Ectodermal cell (in vitro differentiated cells): ENCODE measurements around the gene ATP2B3. TPM values are rescaled to one million over a fixed set of nuclear protein-coding genes. Genes with fewer than 3 reads are reported as not detected.

ENCODE experiments used
- H3K27ac ChIP-seq: 2 replicates; pipeline ENCODE4 v1.7.0; 2013; ENCODE audit warnings: mild to moderate bottlenecking, low read depth, low read length; ENCODE audit not compliant: insufficient read depth, poor library complexity, severe bottlenecking
- H3K27me3 ChIP-seq: 2 replicates; pipeline ENCODE4 v1.7.0; 2013; ENCODE audit warnings: mild to moderate bottlenecking, low read length; ENCODE audit not compliant: insufficient read depth, control insufficient read depth, poor library complexity, severe bottlenecking
- H3K36me3 ChIP-seq: one replicate; pipeline ENCODE4 v1.7.0; 2013; ENCODE audit warnings: low read length; ENCODE audit not compliant: control insufficient read depth, insufficient read depth
- H3K4me1 ChIP-seq: one replicate; pipeline ENCODE4 v1.7.0; 2013; ENCODE audit warnings: low read length; ENCODE audit not compliant: control insufficient read depth, insufficient read depth
- H3K4me3 ChIP-seq: 2 replicates; pipeline ENCODE4 v1.7.0; 2013; ENCODE audit warnings: low read depth, low read length, control low read depth; ENCODE audit not compliant: insufficient read depth
- H3K9me3 ChIP-seq: 2 replicates; pipeline ENCODE4 v1.7.0; 2013; ENCODE audit warnings: mild to moderate bottlenecking, low read length, moderate library complexity; ENCODE audit not compliant: control insufficient read depth
- WGBS, 2 experiments: methylation state at CpG; one replicate each; pipeline ENCODE4 v1.1.7; 2013; ENCODE audit warnings: missing lambda C conversion rate in 2 of 2; 5-methylcytosine and 5-hydroxymethylcytosine counted together
- polyA plus RNA-seq, 4 experiments: library from polyadenylated mRNA; stranded (reverse); fragments of 50-300 nt; gene quantifications; one replicate each; pipeline ENCODE4 v1.2.3, GENCODE V29; 2013

The ATP2B3 gene
- 0.09 TPM for polyA plus RNA-seq (2013, experiment 1 of 4)
- 0.07 TPM for polyA plus RNA-seq (2013, experiment 2 of 4)
- 0.16 TPM for polyA plus RNA-seq (2013, experiment 3 of 4)
- polyA plus RNA-seq (2013, experiment 4 of 4), result 0.20 TPM

DNA sequence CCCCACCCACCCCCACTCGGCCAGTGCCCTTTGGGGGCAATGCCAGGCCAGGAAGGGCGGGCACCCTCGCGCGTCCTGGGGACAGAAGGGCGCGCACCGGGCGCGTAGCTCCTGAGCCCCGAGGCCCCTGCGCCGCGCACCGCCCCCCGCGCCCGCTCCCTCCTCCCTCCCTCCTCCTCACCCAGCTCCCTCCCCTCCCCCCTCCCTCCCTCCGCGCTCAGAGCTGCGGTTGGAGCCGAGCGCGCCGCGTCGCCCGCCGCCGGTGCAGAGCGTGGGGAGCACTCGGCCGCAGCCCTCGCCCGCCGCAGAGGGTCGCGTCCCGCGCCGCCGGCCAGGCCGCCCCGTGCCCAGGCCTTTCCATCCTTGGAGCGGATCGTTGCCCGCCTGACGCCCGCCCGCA lies at the start of gene ATP2B3:
Gene ATP2B3 (plus strand): TSS at position 220 of the 400 bp plus-strand sequence. CDS start 18,606 bp downstream, outside the sequence.
- Histone ChIP-seq H3K36me3 (no peaks in the 10 kb centered on the region), H3K4me3 (no peak within 1 kb of the TSS), H3K9me3 (no peaks in the 10 kb centered on the region), H3K27me3 (peaks cover 46% of the 10 kb centered on the region), H3K27ac (no peak within 1 kb of the TSS), H3K4me1 (no peaks in the 10 kb centered on the region)
- WGBS, 2 experiments, result 1% methylated on average over 41 to 44 of the region's 50 CpGs

DNA sequence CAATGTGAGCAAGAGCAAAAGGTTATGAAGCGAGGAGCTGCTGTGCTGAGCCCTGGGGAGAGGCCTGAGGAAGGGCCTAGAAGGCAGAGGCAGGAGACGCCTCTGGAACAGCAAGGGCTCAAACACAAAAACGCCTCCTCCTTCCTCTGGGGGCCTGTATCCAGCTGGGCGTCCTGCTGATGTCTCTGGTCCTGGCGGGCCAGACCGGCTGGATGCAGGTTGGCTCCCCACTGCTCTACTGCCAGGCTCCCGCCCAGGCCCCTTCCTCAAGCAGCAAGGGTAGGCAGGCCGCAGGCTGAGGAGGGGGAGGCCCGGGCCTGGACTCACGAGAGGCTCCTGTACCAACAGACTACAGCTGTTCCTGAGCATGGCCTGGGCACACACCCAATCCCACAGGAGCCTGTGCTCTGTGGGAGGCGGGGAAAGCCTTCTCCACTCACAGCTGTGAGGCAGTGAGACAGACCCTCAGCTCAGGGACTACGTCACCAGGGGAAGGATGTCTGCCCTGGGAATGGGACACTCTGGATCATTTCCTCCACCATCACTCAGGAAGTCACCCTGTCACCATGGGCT lies 49.3 kb upstream of the ATP2B3 start:
- H3K27ac ChIP-seq, result no peak overlapping the region
- no peaks in the 10 kb centered on the region for H3K36me3 ChIP-seq
- 91 to 94% methylated on average over 12 of the region's 12 CpGs for WGBS, 2 experiments
- no peaks in the 10 kb centered on the region for H3K27me3 ChIP-seq
- H3K9me3 ChIP-seq, result no peaks in the 10 kb centered on the region
- no peak overlapping the region for H3K4me3 ChIP-seq
- H3K4me1 ChIP-seq, result peaks cover 4% of the 10 kb centered on the region

DNA sequence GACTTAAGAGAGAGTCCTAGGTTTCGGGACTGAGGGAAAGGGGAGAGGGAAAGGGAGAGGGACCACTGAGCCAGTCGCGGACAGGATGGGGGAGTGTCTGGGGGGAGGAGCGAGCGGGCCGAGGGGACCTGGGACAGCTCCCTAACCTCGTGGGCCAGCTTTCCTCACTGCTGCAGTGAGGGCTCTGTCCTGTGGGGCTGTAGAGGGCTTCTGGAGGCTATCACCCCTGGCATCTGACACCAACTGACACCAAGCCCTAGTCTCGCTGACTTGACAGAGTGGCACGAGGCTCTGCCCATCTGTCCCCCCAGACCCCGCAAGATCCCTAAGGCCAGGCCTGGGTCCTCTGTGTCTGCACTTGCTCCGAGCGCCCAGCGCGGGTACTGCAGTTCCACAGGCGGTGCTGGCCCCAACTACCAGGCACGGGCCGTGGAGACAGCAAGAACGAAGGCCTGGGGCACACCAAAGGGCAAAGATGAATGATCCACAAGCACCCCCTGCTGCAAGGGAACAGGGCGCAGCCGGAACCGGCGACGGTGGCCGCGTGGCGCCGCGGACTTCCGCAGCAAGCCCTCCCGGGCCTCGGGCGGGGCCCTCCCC lies 47.5 kb upstream of the ATP2B3 start:
- H3K9me3 ChIP-seq, result no peaks in the 10 kb centered on the region
- no peak overlapping the region for H3K27ac ChIP-seq
- peak overlapping the region; percentile 74 for H3K4me3 ChIP-seq
- 0% methylated on average over 32 of the region's 32 CpGs for WGBS, 2 experiments
- H3K4me1 ChIP-seq, result peaks cover 4% of the 10 kb centered on the region
- H3K36me3 ChIP-seq, result no peaks in the 10 kb centered on the region
- H3K27me3 ChIP-seq, result peaks cover 2% of the 10 kb centered on the region

DNA sequence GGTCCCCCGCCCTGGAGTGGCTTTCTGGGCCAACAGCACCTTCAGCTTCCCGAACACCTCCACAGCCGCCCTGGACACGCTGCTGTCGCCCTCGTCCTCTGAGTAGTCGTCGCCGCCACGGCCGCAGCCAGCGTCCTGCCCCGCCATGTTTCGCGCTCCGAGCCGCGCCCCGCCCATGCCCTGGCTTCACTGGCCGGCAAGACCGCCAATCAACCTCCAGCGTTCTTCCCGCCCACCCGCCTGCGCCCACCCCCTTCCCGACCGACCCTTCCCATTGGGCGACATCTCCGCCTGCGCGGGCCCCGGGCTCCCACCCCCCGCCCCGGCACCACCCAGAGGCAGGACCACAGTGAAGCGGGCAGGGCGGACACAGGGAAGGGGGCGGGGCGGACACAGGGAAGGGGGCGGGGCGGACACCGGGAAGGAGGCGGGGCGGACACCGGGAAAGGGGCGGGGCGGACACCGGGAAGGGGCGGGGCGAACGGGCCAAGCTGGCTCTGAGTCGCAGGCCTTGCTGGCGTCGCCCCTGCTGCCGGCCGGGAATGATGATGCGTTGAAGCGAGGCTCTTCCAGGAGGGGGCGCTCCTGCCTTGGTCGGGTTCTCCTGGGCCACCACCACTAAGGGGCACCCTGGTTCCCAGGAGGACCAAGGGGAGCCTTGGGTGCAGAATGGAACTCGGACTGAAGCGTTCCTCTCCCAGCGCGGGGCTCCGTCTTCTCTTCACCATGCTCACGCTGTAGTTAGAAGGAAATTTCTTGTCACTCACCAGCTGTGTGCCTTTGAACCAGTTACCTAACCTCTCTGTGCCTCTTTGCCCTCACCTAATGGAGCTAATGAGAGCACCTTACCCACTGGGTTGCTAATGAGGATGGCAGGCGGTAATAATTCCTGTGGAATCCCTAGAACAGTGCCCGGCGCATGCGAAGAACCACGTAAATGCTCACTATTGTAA lies 46.8 kb upstream of the ATP2B3 start, which contains the start of gene HAUS7:
Gene HAUS7 (minus strand): TSS at position 166 of the 953 bp plus-strand sequence. CDS start 19 bp downstream, at position 147.
- Histone ChIP-seq H3K36me3 (no peaks in the 10 kb centered on the region), H3K4me3 (peak within 1 kb of the TSS; percentile 74), H3K4me1 (peaks cover 4% of the 10 kb centered on the region), H3K27ac (no peak within 1 kb of the TSS), H3K27me3 (peaks cover 9% of the 10 kb centered on the region), H3K9me3 (no peaks in the 10 kb centered on the region)
- 6% methylated on average over 59 to 68 of the region's 70 CpGs for WGBS, 2 experiments

DNA sequence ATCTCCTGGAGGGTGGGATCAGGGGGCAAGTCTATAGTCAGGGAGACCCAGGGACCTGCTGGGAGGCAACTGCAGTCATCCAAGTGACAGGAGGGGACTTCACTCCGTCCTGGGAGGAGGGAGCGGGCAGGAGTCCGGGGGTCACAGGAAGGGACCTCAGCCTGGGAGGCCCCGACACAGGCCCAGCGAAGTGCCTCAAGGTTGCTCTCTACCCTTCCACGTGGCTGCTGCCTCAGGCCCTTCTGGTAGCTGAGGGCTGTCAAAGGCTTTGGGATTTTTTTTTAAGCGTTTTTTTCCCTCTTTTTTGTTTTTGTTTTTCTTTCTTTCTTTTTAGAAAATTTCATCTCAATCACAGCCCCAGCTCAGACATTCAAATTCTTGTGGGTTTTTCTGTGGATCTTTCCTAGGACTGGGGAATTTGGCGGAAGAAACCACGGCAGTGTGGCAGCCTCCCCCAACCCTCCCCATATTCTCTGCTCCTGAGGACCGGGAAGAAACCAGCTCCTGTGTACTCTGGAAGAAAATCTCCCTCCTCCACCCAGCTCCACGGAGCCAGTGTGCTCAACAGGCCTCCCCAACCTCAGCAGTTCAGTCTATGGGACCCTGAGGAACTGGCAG lies 45.7 kb upstream of the ATP2B3 start:
- Histone ChIP-seq H3K4me1 (peaks cover 4% of the 10 kb centered on the region), H3K4me3 (no peak overlapping the region), H3K27me3 (peaks cover 15% of the 10 kb centered on the region), H3K9me3 (no peaks in the 10 kb centered on the region), H3K27ac (no peak overlapping the region), H3K36me3 (no peaks in the 10 kb centered on the region)
- 73 to 78% methylated on average over 10 to 11 of the region's 11 CpGs for WGBS, 2 experiments

DNA sequence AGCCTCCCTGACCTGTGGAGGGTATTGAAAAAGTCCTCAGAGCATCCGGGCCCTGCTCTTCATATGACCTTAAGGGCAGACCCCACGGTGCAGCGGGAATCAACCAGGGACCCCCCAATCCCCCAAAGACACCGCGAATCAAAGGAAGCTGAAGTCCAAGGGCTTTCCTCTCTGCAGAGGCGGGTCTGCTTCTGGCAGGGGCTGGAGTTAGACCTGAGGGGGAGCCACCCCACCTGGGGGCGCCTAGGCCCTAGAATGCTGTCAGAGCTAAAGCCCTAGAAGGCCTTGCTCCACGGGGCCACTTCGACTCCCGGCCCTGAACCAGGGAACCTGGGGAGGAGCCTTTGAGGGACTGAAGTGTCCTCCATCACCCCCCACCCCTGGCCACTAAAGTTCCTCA lies 44.3 kb upstream of the ATP2B3 start:
- WGBS, 2 experiments, result 89 to 91% methylated on average over 10 of the region's 10 CpGs
- Histone ChIP-seq H3K4me1 (peaks cover 4% of the 10 kb centered on the region), H3K4me3 (no peak overlapping the region), H3K36me3 (no peaks in the 10 kb centered on the region), H3K27me3 (peaks cover 15% of the 10 kb centered on the region), H3K9me3 (no peaks in the 10 kb centered on the region), H3K27ac (no peak overlapping the region)

DNA sequence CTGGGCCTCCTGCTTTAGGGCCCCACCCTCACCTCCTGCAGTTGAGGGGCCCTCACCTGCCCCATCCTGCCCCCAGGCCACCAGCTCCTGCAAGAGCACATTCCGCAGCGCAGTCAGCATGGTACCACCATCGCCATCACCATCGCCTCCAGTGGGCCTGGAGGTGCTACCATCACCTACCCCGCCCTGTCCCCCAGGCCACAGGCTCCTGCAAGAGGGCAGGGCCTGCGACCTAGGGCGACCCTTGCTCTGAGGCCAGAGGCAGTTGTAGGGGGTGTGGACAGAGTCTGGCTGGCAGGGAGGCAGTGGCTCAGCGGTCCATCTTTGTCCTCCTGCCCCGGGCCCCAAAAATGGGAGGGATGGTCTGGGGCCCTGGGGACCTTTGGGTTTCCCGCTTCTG lies 43.2 kb upstream of the ATP2B3 start:
- Histone ChIP-seq H3K36me3 (no peaks in the 10 kb centered on the region), H3K27me3 (peaks cover 15% of the 10 kb centered on the region)
- WGBS, 2 experiments, result 82 to 85% methylated on average over 10 of the region's 10 CpGs

DNA sequence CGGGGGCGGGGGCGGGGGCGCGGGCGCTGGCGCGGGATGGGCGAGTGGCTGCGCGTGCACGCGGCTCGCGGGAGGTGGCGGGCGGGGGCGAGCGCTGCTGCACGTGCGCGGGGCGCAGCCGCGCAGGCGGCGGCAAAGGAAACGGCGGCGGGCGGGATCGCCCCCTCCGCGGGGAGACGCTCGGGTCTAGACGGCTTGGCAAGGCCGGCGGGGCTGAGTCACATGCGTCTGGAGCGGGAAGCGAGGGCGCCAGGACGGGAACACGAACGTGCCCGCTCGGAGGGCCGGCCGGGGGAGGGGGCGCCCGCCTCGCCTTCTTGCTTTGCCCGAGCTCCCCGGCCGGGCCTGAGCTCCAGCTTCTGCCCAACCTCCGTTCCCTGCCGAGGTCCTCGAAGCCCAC lies 42.7 kb upstream of the ATP2B3 start:
- Histone ChIP-seq H3K4me3 (no peak overlapping the region), H3K27me3 (peaks cover 15% of the 10 kb centered on the region), H3K9me3 (no peaks in the 10 kb centered on the region), H3K4me1 (no peaks in the 10 kb centered on the region), H3K36me3 (no peaks in the 10 kb centered on the region), H3K27ac (no peak overlapping the region)
- 23 to 31% methylated on average over 54 to 59 of the region's 59 CpGs for WGBS, 2 experiments

More for the DNA sequence above, 43.2 kb upstream of the ATP2B3 start:
- Histone ChIP-seq H3K27ac (no peak overlapping the region), H3K4me3 (no peak overlapping the region), H3K4me1 (peaks cover 4% of the 10 kb centered on the region), H3K9me3 (no peaks in the 10 kb centered on the region)

DNA sequence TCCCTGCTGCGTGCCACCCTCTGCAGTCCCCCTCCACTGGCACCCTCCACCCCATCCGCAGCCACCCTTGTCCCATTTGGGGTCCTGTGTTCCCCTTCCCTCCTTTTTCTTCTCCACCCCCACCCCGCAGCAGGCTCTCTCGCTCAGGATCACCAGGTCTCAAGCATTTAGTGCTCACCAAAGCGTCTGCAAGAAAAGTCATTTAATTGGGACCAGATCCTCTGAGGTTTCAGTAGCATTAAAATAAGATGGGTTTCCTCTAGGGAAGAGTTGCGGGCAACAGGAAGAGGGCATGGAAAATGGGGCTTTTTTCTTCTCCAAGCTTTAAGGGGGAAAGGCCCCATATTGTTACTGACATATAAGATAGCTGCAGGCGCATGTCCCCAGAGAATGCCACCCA lies 42.2 kb upstream of the ATP2B3 start:
- Histone ChIP-seq H3K4me3 (no peak overlapping the region), H3K4me1 (no peaks in the 10 kb centered on the region), H3K9me3 (no peaks in the 10 kb centered on the region), H3K36me3 (no peaks in the 10 kb centered on the region), H3K27ac (no peak overlapping the region), H3K27me3 (peaks cover 15% of the 10 kb centered on the region)
- 89 to 92% methylated on average over 7 of the region's 7 CpGs for WGBS, 2 experiments
